ENCODE data around the gene GALNT10.

Gene GALNT10

GRCh38 chr5:154366353-154366752 is 175.8 kb downstream of the GALNT10 start:
- no peak for TF ChIP-seq CTCF (IDR thresholded peaks at IDR 0.05; ENCODE audit: borderline replicate concordance, insufficient read depth, low read depth, low read length)
- H3K4me3 ChIP-seq (ENCODE audit: low read depth, low read length) = no peak overlapping the region

DNA sequence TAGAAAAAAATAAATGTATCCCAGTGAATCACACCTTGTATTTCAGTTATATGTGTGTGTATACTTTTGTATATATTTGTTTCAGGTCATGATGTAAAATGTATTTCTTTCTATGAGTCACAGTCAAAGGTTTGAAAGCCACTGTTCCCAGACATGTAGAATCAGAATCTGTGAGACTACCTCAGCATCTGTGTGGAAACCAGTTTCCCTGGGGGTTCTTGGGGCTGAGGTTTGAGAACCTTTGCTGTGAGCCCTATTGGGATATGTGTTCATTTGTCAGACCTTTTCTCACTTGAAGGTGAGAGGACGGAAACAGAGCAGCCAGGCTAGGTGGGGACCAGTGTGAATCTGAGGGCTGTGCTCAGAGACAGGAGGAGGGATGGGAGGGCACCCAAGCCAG is 176.6 kb downstream of the GALNT10 start:
- no peak for TF ChIP-seq CTCF (IDR thresholded peaks at IDR 0.05; ENCODE audit: borderline replicate concordance, insufficient read depth, low read depth, low read length)

DNA sequence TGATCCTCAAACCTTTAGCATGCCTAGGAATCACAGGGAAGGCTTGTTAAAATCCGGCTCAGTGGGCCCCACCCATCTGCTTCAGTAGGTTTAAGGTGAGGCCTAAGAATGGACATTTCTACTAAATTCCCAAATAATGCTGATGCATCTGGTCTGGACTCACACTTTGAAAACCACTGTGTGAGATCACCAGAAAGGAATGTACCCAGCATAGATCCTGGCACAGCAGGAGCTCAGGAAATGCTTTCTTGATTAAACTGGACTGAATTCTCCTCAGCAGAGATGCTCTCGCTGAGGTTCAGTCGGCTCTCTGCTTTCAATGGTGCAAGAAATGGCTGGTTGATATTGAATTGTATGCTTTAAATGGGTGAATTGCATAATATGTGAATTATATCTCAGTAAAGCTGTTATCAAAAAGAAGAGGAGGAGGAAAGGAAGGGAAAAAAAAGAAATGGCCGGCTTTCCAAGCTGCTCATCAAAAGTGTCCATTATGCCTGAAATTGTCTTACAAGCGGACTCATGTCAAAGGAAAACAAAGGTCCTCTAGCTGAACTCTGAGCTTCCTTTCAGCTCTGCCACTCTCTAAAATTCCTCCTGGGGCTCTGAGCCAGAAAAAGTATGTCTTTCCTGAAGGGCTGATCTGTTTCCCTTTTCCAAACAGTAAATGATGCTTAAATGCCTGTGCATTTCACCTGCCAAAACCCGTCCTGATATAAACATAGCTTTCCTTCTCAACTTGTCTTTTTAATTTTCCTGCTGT is 177.7 kb downstream of the GALNT10 start:
- H3K4me3 ChIP-seq (ENCODE audit: low read depth, low read length) = no peak overlapping the region
- TF ChIP-seq CTCF (IDR thresholded peaks at IDR 0.05; ENCODE audit: borderline replicate concordance, insufficient read depth, low read depth, low read length) = no peak

More for the DNA sequence above, 176.6 kb downstream of the GALNT10 start:
- no peak overlapping the region for H3K4me3 ChIP-seq (ENCODE audit: low read depth, low read length)

- no peak for TF ChIP-seq CTCF (IDR thresholded peaks at IDR 0.05; ENCODE audit: borderline replicate concordance, insufficient read depth, low read depth, low read length)
These were observed 179.1 kb downstream of the GALNT10 start for GRCh38 chr5:154369682-154370081.

DNA sequence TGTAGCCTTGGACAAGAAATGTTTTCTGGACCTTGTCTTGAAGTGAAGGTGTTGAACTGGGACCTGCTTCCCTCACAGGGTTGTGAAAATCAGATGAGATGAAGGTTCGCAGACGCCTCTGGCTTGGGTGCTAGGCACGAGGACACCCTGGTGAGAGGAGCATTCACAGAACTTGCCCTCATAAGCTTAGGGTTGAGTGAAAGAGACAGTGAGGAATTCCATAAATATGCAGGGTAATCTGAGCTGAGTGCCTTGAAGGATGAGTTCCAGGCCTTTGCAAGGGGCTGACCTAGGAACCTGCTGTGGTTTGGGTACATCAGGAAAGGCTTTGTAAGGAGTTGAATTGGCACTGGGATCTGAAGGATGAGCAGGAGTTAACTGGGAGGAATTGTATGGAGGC is 179.6 kb downstream of the GALNT10 start:
- no peak for TF ChIP-seq CTCF (IDR thresholded peaks at IDR 0.05; ENCODE audit: borderline replicate concordance, insufficient read depth, low read depth, low read length)
- H3K4me3 ChIP-seq (ENCODE audit: low read depth, low read length) = no peak overlapping the region

More at GRCh38 chr5:154369682-154370081, 179.1 kb downstream of the GALNT10 start:
- no peak overlapping the region for H3K4me3 ChIP-seq (ENCODE audit: low read depth, low read length)

- no peak overlapping the region for H3K4me3 ChIP-seq (ENCODE audit: low read depth, low read length)
- TF ChIP-seq CTCF (IDR thresholded peaks at IDR 0.05; ENCODE audit: borderline replicate concordance, insufficient read depth, low read depth, low read length) = no peak
These were observed 180.3 kb downstream of the GALNT10 start for GRCh38 chr5:154370813-154371212.

- H3K4me3 ChIP-seq (ENCODE audit: low read depth, low read length) = no peak overlapping the region
- TF ChIP-seq CTCF (IDR thresholded peaks at IDR 0.05; ENCODE audit: borderline replicate concordance, insufficient read depth, low read depth, low read length) = no peak
These were observed 181.2 kb downstream of the GALNT10 start for GRCh38 chr5:154371687-154372086.

Measured in GM12875 (cell line).